ENCODE data around the gene USH1C.

USH1C gene

GRCh38 chr11:17544181-17544622 lies at the start of gene USH1C:
Gene USH1C, minus strand, starts transcription at chr11:17544416. Its CDS starts 109 bp downstream, at chr11:17544307.
- TF ChIP-seq GATA3 (IDR thresholded peaks at IDR 0.05; ENCODE audit: low read depth, low read length) (no peak), GATA2 (IDR thresholded peaks at IDR 0.05; ENCODE audit: low read depth, low read length) (no peak)

- no peak for TF ChIP-seq GATA2 (IDR thresholded peaks at IDR 0.05; ENCODE audit: low read depth, low read length)
- no peak for TF ChIP-seq GATA3 (IDR thresholded peaks at IDR 0.05; ENCODE audit: low read depth, low read length)
These were observed 49.4 kb upstream of the USH1C start for GRCh38 chr11:17593466-17594245.

GRCh38 chr11:17591293-17591692 lies 47.1 kb upstream of the USH1C start:
- TF ChIP-seq GATA2 (IDR thresholded peaks at IDR 0.05; ENCODE audit: low read depth, low read length) (no peak), GATA3 (IDR thresholded peaks at IDR 0.05; ENCODE audit: low read depth, low read length) (no peak)

GRCh38 chr11:17590463-17590862 lies 46.2 kb upstream of the USH1C start:
- TF ChIP-seq GATA2 (IDR thresholded peaks at IDR 0.05; ENCODE audit: low read depth, low read length) (no peak), GATA3 (IDR thresholded peaks at IDR 0.05; ENCODE audit: low read depth, low read length) (no peak)

- TF ChIP-seq GATA2 (IDR thresholded peaks at IDR 0.05; ENCODE audit: low read depth, low read length) (no peak), GATA3 (IDR thresholded peaks at IDR 0.05; ENCODE audit: low read depth, low read length) (no peak)
These were observed 44.5 kb upstream of the USH1C start for GRCh38 chr11:17588721-17589120.

- TF ChIP-seq GATA3 (IDR thresholded peaks at IDR 0.05; ENCODE audit: low read depth, low read length) (no peak), GATA2 (IDR thresholded peaks at IDR 0.05; ENCODE audit: low read depth, low read length) (no peak)
These were observed 44.0 kb upstream of the USH1C start for GRCh38 chr11:17588166-17588565.

GRCh38 chr11:17585911-17586695 lies 41.9 kb upstream of the USH1C start:
- TF ChIP-seq GATA2 (IDR thresholded peaks at IDR 0.05; ENCODE audit: low read depth, low read length) (no peak), GATA3 (IDR thresholded peaks at IDR 0.05; ENCODE audit: low read depth, low read length) (no peak)

GRCh38 chr11:17581732-17582053 lies 37.5 kb upstream of the USH1C start:
- TF ChIP-seq GATA2 (IDR thresholded peaks at IDR 0.05; ENCODE audit: low read depth, low read length) (no peak), GATA3 (IDR thresholded peaks at IDR 0.05; ENCODE audit: low read depth, low read length) (no peak)

GRCh38 chr11:17581036-17581731 lies 37.0 kb upstream of the USH1C start:
- TF ChIP-seq GATA3 (IDR thresholded peaks at IDR 0.05; ENCODE audit: low read depth, low read length), result no peak
- no peak for TF ChIP-seq GATA2 (IDR thresholded peaks at IDR 0.05; ENCODE audit: low read depth, low read length)

- no peak for TF ChIP-seq GATA2 (IDR thresholded peaks at IDR 0.05; ENCODE audit: low read depth, low read length)
- TF ChIP-seq GATA3 (IDR thresholded peaks at IDR 0.05; ENCODE audit: low read depth, low read length), result no peak
These were observed 36.1 kb upstream of the USH1C start for GRCh38 chr11:17580271-17580670.

- TF ChIP-seq GATA3 (IDR thresholded peaks at IDR 0.05; ENCODE audit: low read depth, low read length), result no peak
- no peak for TF ChIP-seq GATA2 (IDR thresholded peaks at IDR 0.05; ENCODE audit: low read depth, low read length)
These were observed 35.2 kb upstream of the USH1C start for GRCh38 chr11:17579451-17579850.

GRCh38 chr11:17578958-17579357 lies 34.7 kb upstream of the USH1C start:
- no peak for TF ChIP-seq GATA2 (IDR thresholded peaks at IDR 0.05; ENCODE audit: low read depth, low read length)
- TF ChIP-seq GATA3 (IDR thresholded peaks at IDR 0.05; ENCODE audit: low read depth, low read length), result no peak

- TF ChIP-seq GATA3 (IDR thresholded peaks at IDR 0.05; ENCODE audit: low read depth, low read length), result no peak
- TF ChIP-seq GATA2 (IDR thresholded peaks at IDR 0.05; ENCODE audit: low read depth, low read length), result no peak
These were observed 34.1 kb upstream of the USH1C start for GRCh38 chr11:17578296-17578695.
